Retinal pigment epithelial cell (primary cell): ENCODE data around the gene SELPLG.

Experiments used
- DNase-seq: peaks from one replicate; pipeline ENCODE4 v3.0.0-alpha.2; 2010; ENCODE audit warnings: low read depth
- H3K4me3 ChIP-seq: 2 replicates; pipeline ENCODE4 v1.5.1; 2011; ENCODE audit warnings: mild to moderate bottlenecking, low read length, control low read depth, moderate library complexity
- TF ChIP-seq, protein P1 (sequence below): conservative IDR thresholded peaks from 2 replicates; pipeline ENCODE4 v1.5.1; 2011; ENCODE audit warnings: low read depth, low read length, control low read depth, inconsistent platforms

Gene SELPLG

DNA sequence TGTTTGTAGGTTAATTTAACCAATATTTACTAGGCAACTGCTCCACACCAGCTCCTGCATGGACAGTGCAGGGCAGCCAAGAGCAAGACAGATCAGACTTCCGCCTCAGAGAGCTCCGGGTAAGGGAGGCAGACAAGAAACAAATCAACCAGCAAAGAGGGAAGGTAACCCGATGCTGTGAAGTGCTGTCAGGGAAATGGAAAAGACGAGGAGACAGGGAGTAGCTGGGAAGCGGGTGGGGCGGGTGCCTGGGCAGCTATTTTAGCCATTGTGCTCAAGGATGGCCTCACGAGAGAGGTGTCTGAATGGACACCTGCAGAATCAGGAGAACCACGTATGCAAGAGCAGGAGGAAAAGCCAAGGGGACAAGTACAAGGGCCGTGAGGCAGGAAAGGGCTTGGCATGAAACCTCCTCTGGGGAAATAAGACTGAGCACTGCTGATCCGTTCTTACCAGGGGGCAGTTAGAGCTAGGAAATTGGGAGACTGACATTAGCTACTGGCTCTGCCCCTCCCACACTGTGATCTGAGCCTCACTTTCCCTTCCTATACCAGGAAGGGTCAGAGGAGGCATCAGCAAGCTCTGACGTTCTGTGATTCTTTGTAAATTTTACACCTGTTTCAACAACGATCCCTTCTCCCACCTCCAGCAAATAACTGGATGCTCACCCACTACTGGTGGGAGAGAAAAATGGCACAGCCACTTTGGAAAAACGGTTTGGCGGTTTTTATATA lies 29.3 kb downstream of the SELPLG start:
- no peak for DNase-seq
- H3K4me3 ChIP-seq: no peak overlapping the region
- TF ChIP-seq, protein P1, sequence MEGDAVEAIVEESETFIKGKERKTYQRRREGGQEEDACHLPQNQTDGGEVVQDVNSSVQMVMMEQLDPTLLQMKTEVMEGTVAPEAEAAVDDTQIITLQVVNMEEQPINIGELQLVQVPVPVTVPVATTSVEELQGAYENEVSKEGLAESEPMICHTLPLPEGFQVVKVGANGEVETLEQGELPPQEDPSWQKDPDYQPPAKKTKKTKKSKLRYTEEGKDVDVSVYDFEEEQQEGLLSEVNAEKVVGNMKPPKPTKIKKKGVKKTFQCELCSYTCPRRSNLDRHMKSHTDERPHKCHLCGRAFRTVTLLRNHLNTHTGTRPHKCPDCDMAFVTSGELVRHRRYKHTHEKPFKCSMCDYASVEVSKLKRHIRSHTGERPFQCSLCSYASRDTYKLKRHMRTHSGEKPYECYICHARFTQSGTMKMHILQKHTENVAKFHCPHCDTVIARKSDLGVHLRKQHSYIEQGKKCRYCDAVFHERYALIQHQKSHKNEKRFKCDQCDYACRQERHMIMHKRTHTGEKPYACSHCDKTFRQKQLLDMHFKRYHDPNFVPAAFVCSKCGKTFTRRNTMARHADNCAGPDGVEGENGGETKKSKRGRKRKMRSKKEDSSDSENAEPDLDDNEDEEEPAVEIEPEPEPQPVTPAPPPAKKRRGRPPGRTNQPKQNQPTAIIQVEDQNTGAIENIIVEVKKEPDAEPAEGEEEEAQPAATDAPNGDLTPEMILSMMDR: no peak

DNA sequence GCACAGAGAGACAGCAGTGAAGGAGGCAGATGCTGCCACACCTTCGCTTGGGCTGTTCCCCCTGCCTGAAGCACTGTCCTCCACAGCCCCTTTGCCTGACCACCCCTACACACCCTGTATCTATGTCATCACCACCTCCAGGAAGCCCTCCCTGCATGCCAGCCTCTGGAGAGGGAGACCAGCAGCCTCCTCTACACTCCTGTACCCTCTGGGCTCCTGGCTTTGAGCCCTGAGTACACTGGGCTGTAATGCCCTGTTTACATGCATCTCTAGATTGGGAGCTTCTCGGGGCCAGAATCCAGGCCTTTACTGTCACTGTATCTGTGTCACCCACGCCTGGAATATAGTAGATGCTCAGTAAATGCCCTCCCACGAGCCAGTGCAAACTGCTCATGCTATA lies 30.0 kb downstream of the SELPLG start:
- no peak overlapping the region for H3K4me3 ChIP-seq
- DNase-seq: no peak
- TF ChIP-seq, protein P1: no peak

DNA sequence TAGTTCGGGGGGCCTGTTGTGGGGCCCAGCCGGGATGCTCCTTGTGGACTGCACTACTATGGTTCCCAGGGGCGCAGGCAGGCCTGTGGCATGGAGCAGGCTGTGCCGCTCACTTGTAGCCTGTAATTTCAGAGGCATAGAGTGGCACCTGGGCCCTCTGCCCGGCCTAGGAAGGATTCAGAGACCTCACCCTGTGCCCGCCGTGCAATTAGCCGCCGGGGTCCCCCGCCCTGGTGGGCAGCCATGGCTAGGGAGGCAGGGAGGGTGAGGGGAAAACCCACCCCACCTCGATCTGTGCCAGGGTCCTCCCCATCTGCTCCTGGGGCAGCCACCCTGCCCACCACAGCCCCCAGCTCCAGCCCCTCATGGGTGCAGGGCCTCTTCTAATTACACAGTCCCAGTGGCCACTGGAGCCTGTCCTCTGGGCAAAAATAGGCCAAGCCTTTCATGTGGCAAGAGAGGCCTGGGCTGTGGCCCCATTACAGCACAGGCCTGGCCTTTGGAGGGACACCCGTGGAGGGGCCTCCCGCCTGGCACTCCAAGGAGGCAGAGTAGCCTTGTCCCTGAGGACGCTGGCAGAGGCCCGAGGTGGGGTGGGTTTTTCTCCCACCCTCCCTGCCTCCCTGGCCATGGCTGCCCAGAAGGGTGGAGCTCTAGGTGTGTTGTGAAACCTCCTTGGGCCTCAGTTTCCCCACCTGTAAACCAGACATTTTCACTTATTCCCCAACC lies 30.6 kb downstream of the SELPLG start:
- TF ChIP-seq, protein P1: no peak
- no peak for DNase-seq
- no peak overlapping the region for H3K4me3 ChIP-seq

DNA sequence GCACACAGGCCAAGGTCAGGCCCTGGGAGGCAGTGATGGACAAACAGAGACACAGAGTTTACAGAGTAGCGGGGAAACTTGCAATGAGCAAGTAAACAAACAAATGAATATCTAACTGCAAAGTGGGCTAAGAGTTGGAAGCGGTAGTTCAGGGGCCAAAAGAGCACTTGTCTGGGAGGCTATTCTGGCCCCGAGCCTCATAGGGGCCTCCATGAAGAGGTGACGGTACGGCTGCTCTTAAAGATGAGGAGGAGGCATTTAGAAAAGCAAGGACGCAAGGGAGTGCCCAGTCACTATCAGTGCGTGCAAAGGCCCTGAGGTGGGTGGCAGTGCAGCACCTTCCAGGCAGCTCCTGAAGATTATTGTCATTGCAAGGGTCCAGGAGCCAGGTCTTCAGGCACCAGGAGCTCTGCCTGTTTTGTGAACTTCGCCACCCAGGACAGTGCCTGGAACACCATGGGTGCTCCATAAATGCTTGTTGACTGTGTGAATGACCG lies 31.4 kb downstream of the SELPLG start:
- H3K4me3 ChIP-seq: no peak overlapping the region
- no peak for DNase-seq
- TF ChIP-seq, protein P1: no peak

DNA sequence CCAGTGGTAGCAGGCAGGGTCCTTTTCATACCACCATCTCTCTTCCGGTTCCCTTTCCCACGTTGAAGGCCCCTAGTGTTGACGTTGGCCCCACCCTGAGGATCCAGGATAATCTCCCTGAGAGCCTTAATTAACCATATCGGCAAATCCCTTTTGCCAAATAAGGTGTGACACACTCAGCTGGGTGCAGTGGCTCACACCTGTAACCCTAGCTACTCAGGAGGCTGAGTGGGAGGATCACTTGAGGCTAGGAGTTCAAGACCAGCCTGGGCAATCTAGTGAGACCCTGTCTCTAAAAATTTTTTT lies 33.0 kb downstream of the SELPLG start:
- no peak for DNase-seq
- H3K4me3 ChIP-seq: no peak overlapping the region
- TF ChIP-seq, protein P1: no peak

- TF ChIP-seq, protein P1: no peak
- H3K4me3 ChIP-seq: no peak overlapping the region
- no peak for DNase-seq
These were observed 33.6 kb downstream of the SELPLG start for GRCh38 chr12:108599948-108600701.
